ENCODE data around the gene ZNF726.
"Not testable (repeated sequence)": the region's sequence is repeated elsewhere in the genome, so short reads cannot be mapped to it uniquely, and the experiment has no call there.

Gene ZNF726

DNA sequence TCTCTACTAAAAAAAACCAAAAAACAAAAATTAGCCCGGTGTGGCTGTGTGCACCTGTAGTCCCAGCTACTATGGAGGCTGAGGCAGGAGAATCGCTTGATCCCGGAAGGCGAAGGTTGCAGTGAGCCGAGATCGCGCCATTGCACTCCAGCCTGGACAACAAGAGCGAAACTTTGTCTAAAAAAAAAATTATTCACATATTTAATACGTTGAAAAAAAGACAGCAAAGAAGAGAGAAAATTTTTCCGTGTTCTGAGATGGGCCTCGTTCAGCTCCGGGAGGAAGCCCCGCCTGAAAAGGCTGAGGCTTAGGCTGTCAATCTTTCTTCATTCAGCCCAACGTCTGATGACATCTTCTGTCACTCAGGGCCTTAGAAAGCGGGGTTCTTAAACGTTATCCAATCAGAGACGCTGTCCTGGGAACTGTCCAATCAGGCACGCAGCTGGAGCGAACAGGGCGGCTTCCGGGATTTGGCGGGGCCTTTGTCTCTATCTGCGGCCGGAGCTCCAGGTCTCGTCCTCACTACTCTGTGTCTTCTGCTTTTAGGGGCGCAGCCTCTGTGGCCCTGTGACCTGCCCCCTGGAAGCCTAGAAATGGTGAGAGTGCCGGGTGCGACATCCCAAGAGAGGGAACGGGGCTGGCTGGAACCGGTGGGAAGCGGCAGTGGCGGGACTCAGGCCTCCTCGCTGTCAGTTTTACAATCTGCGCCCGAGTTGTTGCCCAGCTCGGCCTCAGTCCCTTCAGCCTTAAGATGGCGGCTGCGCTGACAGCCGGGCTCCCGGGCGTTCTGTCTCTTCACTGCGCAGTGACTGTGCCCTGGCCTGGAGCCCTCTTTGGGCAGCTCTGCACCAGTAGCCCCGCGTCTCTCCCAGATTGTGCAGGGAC lies at the start of gene ZNF726:
Gene ZNF726, plus strand, starts transcription at position 485 of the 885 bp plus-strand sequence. Its CDS starts 109 bp downstream, at position 594.
- DNase-seq: peak; percentile 95

GRCh38 chr19:23867895-23868294 lies 46.8 kb upstream of the ZNF726 start:
- DNase-seq: no peak

DNA sequence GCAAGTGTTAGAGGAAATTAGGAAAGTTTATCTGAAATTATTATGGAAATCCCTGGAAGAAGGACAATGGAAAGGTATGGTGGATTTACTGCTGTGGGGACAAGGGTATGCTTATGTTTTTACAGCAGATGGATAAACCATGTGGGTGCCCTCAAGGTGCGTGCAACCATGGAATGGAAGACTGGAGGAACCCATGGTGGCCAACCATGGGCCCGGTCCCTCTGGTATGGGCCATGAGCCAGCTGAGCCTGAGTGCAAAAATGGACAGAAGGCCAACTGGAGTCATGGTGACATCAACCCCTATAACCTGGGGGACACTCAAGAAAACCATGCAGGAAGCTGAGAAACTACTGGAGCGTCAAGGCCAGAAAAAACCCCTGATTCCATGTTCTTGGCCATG lies 46.1 kb upstream of the ZNF726 start:
- DNase-seq: no peak

- DNase-seq: no peak
These were observed 42.3 kb upstream of the ZNF726 start for GRCh38 chr19:23872282-23872919.

GRCh38 chr19:23876261-23876660 lies 38.4 kb upstream of the ZNF726 start:
- DNase-seq: no peak

GRCh38 chr19:23876756-23877155 lies 37.9 kb upstream of the ZNF726 start:
- DNase-seq: not testable (repeated sequence)

DNA sequence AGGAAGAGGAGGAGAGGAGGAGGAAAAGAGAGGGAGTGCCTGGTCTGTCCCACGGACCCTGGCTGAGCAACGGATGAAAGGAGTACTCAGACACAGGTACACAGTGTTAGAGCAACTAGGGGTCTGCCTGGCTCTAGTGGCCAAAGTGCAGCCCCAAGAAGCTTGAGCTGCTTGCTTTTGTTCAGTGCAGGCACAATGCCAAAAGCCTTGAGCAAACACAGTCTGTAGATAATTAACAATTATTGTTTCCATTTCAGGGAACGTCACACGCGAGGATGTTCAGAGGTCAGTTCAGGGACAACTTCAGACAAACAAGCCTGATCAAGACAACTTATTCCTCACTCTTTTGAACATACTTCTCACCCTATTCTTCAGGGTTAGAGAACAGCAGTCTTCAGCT lies 32.2 kb upstream of the ZNF726 start:
- DNase-seq: no peak

- no peak for DNase-seq
These were observed 30.3 kb upstream of the ZNF726 start for GRCh38 chr19:23884363-23884762.

DNA sequence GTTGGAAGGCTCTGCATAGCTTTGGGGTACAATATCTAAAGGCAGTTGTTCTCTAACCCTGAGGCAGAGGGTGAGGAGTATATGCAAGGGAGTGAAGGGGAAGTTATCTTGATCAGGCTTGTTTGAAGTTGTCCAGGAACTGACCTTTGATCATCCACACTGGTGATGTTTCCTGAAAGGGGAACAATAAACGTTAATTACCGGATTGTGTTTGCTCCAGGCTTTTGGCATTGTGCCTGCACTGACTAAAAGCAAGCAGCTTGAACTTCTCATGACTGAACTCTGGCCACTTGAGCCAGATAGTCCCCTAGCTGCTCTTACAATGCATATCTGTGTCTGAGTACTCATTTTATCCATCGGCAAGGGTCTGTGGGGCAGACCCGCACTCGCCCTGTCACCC lies 27.0 kb upstream of the ZNF726 start:
- DNase-seq: no peak

DNA sequence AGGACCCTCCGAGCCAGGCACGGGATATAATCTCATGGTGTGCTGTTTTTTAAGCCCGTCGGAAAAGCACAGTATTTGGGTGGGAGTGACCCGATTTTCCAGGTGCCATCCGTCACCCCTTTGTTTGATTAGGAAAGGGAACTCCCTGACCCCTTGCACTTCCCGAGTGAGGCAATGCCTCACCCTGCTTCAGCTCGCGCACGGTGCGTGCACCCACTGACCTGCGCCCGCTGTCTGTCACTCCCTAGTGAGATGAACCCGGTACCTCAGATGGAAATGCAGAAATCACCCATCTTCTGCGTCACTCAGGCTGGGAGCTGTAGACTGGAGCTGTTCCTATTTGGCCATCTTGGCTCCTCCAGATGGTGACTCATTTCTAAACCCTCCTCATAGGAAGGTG lies 18.6 kb upstream of the ZNF726 start:
- DNase-seq: not testable (repeated sequence)

DNA sequence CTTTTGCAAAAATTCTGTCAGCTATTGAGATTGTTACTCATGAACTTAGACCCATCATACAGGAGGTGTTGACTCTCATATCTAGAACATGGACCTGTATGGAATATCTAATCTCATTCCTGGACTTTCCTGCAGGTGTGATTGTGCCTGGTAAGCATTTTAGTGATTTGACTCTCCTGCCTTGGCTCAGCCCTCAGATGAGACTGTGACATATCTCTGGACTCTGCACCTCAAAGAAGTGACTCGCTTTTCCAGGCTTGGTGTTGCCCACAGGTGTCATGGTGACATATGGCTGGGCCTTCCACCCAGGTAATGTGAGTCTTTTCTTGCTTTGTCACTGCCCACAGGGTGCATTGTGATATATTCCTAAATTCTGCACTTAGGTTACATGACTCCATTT lies 17.8 kb upstream of the ZNF726 start:
- no peak for DNase-seq

GRCh38 chr19:23901360-23901759 lies 13.3 kb upstream of the ZNF726 start:
- no peak for DNase-seq

GRCh38 chr19:23904406-23904805 lies 10.3 kb upstream of the ZNF726 start:
- no peak for DNase-seq

DNA sequence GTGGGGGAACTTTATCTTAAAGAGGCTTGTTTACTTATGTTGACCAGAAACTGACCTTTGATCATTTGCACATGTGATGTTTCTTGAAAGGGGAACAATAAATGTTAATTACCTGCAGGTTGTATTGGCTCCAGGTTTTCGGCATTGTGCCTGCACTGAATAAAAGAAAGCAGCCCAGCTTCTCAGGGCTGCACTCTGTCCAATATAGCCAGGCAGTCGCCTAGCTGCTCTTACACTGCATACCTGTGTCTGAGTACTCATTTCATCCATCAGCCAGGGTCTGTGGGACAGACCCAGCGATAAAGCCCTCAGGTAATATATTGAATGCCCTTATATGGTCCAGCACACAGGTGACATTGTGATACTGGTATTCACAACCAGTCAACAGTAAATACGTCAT lies 8.9 kb upstream of the ZNF726 start:
- no peak for DNase-seq

DNA sequence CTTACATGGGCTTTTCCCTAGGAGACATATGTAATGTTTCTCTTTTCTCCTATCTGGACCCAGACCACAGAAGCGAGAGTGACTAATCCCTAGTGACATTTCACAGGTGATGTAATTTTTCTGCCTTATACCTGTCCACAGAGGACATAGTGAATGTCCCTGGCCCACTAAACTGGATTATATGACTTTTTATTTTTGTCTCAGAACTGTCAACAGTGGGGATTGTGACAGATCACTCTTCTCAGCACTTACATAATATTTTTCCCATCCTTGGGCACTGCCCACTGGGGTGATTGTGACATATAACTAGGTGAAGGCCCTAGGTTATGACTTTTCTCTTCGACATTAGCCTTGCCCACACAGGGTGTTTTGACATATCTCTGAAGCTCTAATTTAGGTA lies 7.9 kb upstream of the ZNF726 start:
- DNase-seq: no peak

GRCh38 chr19:23908165-23908564 lies 6.5 kb upstream of the ZNF726 start:
- DNase-seq: no peak

GRCh38 chr19:23909222-23909621 lies 5.5 kb upstream of the ZNF726 start:
- no peak for DNase-seq

GRCh38 chr19:23913931-23914330 lies 755 bp upstream of the ZNF726 start:
- DNase-seq: no peak

- DNase-seq: no peak
These were observed 2.3 kb downstream of the ZNF726 start for GRCh38 chr19:23916991-23917390.

GRCh38 chr19:23917856-23918255 lies 3.2 kb downstream of the ZNF726 start:
- peak; percentile 10 for DNase-seq

- DNase-seq: no peak
These were observed 10.6 kb downstream of the ZNF726 start for GRCh38 chr19:23925285-23925684.

DNA sequence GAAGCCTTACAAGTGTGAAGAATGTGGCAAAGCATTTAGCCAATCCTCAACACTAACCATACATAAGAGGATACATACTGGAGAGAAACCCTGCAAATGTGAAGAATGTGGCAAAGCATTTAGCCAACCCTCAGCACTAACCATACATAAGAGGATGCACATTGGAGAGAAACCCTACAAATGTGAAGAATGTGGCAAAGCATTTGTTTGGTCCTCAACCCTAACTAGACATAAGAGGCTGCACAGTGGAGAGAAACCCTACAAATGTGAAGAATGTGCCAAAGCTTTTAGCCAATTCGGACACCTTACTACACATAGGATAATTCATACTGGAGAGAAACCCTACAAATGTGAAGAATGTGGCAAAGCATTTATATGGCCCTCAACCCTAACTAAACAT lies 18.2 kb downstream of the ZNF726 start:
- DNase-seq: no peak

GRCh38 chr19:23937031-23937430 lies 22.3 kb downstream of the ZNF726 start:
- not testable (repeated sequence) for DNase-seq

- no peak for DNase-seq
These were observed 28.7 kb downstream of the ZNF726 start for GRCh38 chr19:23943411-23943810.

Measured in DMS79 treated with DMSO at 0.1 percent for 48 hours (cell line).